Fibroblast of villous mesenchyme (primary cell): ENCODE data around the gene GARNL3. TPM values are rescaled to one million over a fixed set of nuclear protein-coding genes. Genes with fewer than 3 reads are reported as not detected.

Experiments used
- DNase-seq: peaks from one replicate; pipeline ENCODE4 v3.0.0-alpha.2; 2010; ENCODE audit warnings: low read depth
- H3K4me3 ChIP-seq: 2 replicates; pipeline ENCODE4 v1.5.1; 2011; ENCODE audit warnings: low read depth, mild to moderate bottlenecking, low read length
- CTCF ChIP-seq: IDR thresholded peaks from 2 replicates; pipeline ENCODE4 v1.5.1; 2012; ENCODE audit warnings: low read depth, mild to moderate bottlenecking, low read length; ENCODE audit not compliant: insufficient read depth
- total RNA-seq: library from RNA; depleted of rRNA; stranded (reverse); fragments of >200 nt; gene quantifications from 2 replicates; pipeline ENCODE4 v1.2.3, GENCODE V29; 2012

GARNL3 gene
- total RNA-seq, 1 donor, result 0.86 TPM

- no peak for DNase-seq
- no peak for TF ChIP-seq CTCF
Measured at GRCh38 chr9:127424676-127424999, 160.1 kb downstream of the GARNL3 start.

GRCh38 chr9:127426756-127427155 lies 162.2 kb downstream of the GARNL3 start:
- no peak for DNase-seq
- TF ChIP-seq CTCF, result no peak

More at GRCh38 chr9:127424676-127424999, 160.1 kb downstream of the GARNL3 start:
- peak overlapping the region; percentile 97 for H3K4me3 ChIP-seq

GRCh38 chr9:127428348-127428747 lies 163.8 kb downstream of the GARNL3 start:
- no peak for DNase-seq
- no peak for TF ChIP-seq CTCF
- no peak overlapping the region for H3K4me3 ChIP-seq

More at GRCh38 chr9:127426756-127427155, 162.2 kb downstream of the GARNL3 start:
- H3K4me3 ChIP-seq, result no peak overlapping the region

- no peak for DNase-seq
- TF ChIP-seq CTCF, result no peak
- no peak overlapping the region for H3K4me3 ChIP-seq
Measured at GRCh38 chr9:127430415-127430814, 165.8 kb downstream of the GARNL3 start.

GRCh38 chr9:127437497-127438264 lies 173.1 kb downstream of the GARNL3 start:
- no peak overlapping the region for H3K4me3 ChIP-seq
- no peak for DNase-seq
- TF ChIP-seq CTCF, result no peak

- DNase-seq, result no peak
- H3K4me3 ChIP-seq, result no peak overlapping the region
- TF ChIP-seq CTCF, result no peak
Measured at GRCh38 chr9:127438394-127438793, 173.8 kb downstream of the GARNL3 start.

Other genes with a start within 250 kb of the GARNL3 start
- gene ANGPTL2, start 142.1 kb upstream of the GARNL3 start, total RNA-seq, result 19.9 and 37.4 TPM in 2 replicates
- gene SLC2A8, start 132.4 kb downstream of the GARNL3 start, total RNA-seq, result 8.2 and 9.3 TPM in 2 replicates
- 10.6 and 12.5 TPM in 2 replicates for gene ZNF79, start 159.6 kb downstream of the GARNL3 start, total RNA-seq
- gene RPL12, start 186.6 kb downstream of the GARNL3 start, total RNA-seq, result 798 and 844 TPM in 2 replicates
- gene LRSAM1, start 186.7 kb downstream of the GARNL3 start, total RNA-seq, result 12.5 and 20.0 TPM in 2 replicates